BJ (cell line): Measurements from ENCODE around the gene PRDM16. TPM values are rescaled to one million over a fixed set of nuclear protein-coding genes. Genes with fewer than 3 reads are reported as not detected.

Experiments
- CTCF ChIA-PET: fragments of 350-600 bp; formaldehyde crosslinking; extraction: SDS; loops from one replicate; lab custom pipeline; 2021; ENCODE audit warnings: antibody characterized with exemption, inconsistent platforms; lab: Yijun Ruan, JAX
- POLR2A ChIA-PET: fragments of 300-600 bp; sonication (Branson Sonifier 250); formaldehyde crosslinking; extraction: SDS; loops from one replicate; lab custom pipeline; 2021; ENCODE audit warnings: antibody characterized with exemption; lab: Charles Lee
- DNase-seq: peaks from one replicate; pipeline ENCODE4 v3.0.0-alpha.2; 2011; ENCODE audit warnings: low read depth
- H3K27me3 ChIP-seq: 2 replicates; pipeline ENCODE4 v1.6.0; 2011; ENCODE audit warnings: low read length; ENCODE audit not compliant: control insufficient read depth, insufficient read depth
- H3K36me3 ChIP-seq: 2 replicates; pipeline ENCODE4 v1.5.1; 2011; ENCODE audit warnings: low read length; ENCODE audit not compliant: control insufficient read depth, insufficient read depth
- H3K4me3 ChIP-seq: 2 replicates; pipeline ENCODE4 v1.5.1; 2011; ENCODE audit warnings: low read depth, mild to moderate bottlenecking, control low read depth, low read length
- CTCF ChIP-seq: IDR thresholded peaks from 2 replicates; pipeline ENCODE4 v1.5.1; 2011; ENCODE audit warnings: low read depth, mild to moderate bottlenecking, control low read depth, inconsistent platforms, low read length, moderate library complexity; ENCODE audit not compliant: insufficient read depth
- polyA plus RNA-seq: library from polyadenylated mRNA; depleted of rRNA; stranded (reverse); fragments of >200 nt; gene quantifications from 2 replicates; pipeline ENCODE4 v1.2.3, GENCODE V29; 2011

The PRDM16 gene
- polyA plus RNA-seq, 1 experiment = 0.02 TPM

- DNase-seq = no peak
- no peak overlapping the region for H3K4me3 ChIP-seq
- TF ChIP-seq CTCF = no peak
- ChIA-PET POLR2A (no interaction called here), CTCF (no interaction called here)
- peaks cover 3% of the 10 kb centered on the region for H3K27me3 ChIP-seq
- no peaks in the 10 kb centered on the region for H3K36me3 ChIP-seq
These were observed 9.9 kb downstream of the PRDM16 start for GRCh38 chr1:3078871-3079270.

GRCh38 chr1:3079381-3080052 is 10.5 kb downstream of the PRDM16 start:
- no peak for TF ChIP-seq CTCF
- POLR2A ChIA-PET = no interaction called here
- H3K27me3 ChIP-seq = no peaks in the 10 kb centered on the region
- H3K4me3 ChIP-seq = no peak overlapping the region
- CTCF ChIA-PET = no interaction called here
- H3K36me3 ChIP-seq = no peaks in the 10 kb centered on the region
- no peak for DNase-seq

- no peaks in the 10 kb centered on the region for H3K36me3 ChIP-seq
- H3K27me3 ChIP-seq = no peaks in the 10 kb centered on the region
- H3K4me3 ChIP-seq = no peak overlapping the region
- POLR2A ChIA-PET = no interaction called here
- no peak for DNase-seq
- TF ChIP-seq CTCF = no peak
- CTCF ChIA-PET = no interaction called here
These were observed 11.3 kb downstream of the PRDM16 start for GRCh38 chr1:3080053-3080955.

- no peak overlapping the region for H3K4me3 ChIP-seq
- CTCF ChIA-PET = interaction anchor here (0.7 kb wide), 1 partner anchor 40 kb away, joined by 3 read pairs; no protein-coding TSS in a partner anchor
- POLR2A ChIA-PET = no interaction called here
- DNase-seq = no peak
- H3K27me3 ChIP-seq = no peaks in the 10 kb centered on the region
- no peaks in the 10 kb centered on the region for H3K36me3 ChIP-seq
- no peak for TF ChIP-seq CTCF
These were observed 12.2 kb downstream of the PRDM16 start for GRCh38 chr1:3081171-3081683.

GRCh38 chr1:3082051-3082450 is 13.0 kb downstream of the PRDM16 start:
- Histone ChIP-seq H3K36me3 (no peaks in the 10 kb centered on the region), H3K4me3 (no peak overlapping the region), H3K27me3 (no peaks in the 10 kb centered on the region)
- no peak for DNase-seq
- ChIA-PET CTCF (interaction anchor here (0.7 kb wide), 1 partner anchor 41 kb away, joined by 3 read pairs; no protein-coding TSS in a partner anchor), POLR2A (no interaction called here)
- no peak for TF ChIP-seq CTCF
